MM.1S (cell line): ENCODE data around the gene CLGN.

Experiments
- EZH2 ChIP-seq: fragments of 300-600 bp; sonication (generic); optimal IDR thresholded peaks from 2 replicates; pipeline ENCODE3; 2017; ENCODE audit warnings: low read depth, mild to moderate bottlenecking, antibody characterized with exemption, low read length, mixed read lengths
- EZH2phosphoT487 ChIP-seq: fragments of 300-600 bp; sonication (generic); IDR thresholded peaks from 2 replicates; pipeline ENCODE4 v1.6.1; 2018; ENCODE audit warnings: antibody characterized with exemption, low read length
- TF ChIP-seq, protein P1 (sequence below): fragments of 300-600 bp; sonication (generic); IDR thresholded peaks from 2 replicates; pipeline ENCODE4 v1.5.1; 2016; ENCODE audit warnings: antibody characterized with exemption, low read length, mixed read lengths

DNA sequence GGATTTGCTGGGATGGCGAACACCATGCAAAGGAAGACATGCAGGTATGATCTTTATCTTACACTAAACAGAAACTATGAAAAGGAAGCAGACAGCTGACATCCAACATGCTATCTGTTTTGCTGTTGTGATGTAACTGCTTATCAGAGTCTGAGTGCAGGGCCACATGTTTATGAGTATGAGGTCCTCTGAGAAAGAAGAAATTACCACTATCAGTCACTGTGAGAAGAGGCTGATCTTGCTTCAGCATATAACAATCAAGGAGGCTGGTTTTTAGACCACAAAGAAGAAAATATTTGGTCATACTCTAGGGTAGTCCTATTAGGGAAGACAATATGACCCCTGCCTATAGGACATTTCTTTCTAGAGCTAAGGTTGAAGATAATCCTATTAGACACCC is 18.5 kb downstream of the CLGN start:
- TF ChIP-seq, protein P1, sequence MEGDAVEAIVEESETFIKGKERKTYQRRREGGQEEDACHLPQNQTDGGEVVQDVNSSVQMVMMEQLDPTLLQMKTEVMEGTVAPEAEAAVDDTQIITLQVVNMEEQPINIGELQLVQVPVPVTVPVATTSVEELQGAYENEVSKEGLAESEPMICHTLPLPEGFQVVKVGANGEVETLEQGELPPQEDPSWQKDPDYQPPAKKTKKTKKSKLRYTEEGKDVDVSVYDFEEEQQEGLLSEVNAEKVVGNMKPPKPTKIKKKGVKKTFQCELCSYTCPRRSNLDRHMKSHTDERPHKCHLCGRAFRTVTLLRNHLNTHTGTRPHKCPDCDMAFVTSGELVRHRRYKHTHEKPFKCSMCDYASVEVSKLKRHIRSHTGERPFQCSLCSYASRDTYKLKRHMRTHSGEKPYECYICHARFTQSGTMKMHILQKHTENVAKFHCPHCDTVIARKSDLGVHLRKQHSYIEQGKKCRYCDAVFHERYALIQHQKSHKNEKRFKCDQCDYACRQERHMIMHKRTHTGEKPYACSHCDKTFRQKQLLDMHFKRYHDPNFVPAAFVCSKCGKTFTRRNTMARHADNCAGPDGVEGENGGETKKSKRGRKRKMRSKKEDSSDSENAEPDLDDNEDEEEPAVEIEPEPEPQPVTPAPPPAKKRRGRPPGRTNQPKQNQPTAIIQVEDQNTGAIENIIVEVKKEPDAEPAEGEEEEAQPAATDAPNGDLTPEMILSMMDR: no peak
- TF ChIP-seq EZH2phosphoT487 (no peak), EZH2 (no peak)
